Epithelial cell of proximal tubule (primary cell): ENCODE measurements around the gene SHQ1. TPM values are rescaled to one million over a fixed set of nuclear protein-coding genes. Genes with fewer than 3 reads are reported as not detected.

Experiments
- DNase-seq: peaks from one replicate; pipeline ENCODE4 v3.0.0-alpha.2; 2011; ENCODE audit warnings: low read depth
- H3K4me3 ChIP-seq: 2 replicates; pipeline ENCODE4 v1.5.1; 2011; ENCODE audit warnings: low read depth, mild to moderate bottlenecking, low read length
- total RNA-seq: library from RNA; depleted of rRNA; stranded (reverse); fragments of >200 nt; gene quantifications from 2 replicates; pipeline ENCODE4 v1.2.3, GENCODE V29; 2015
- TF ChIP-seq, protein P1 (sequence below): conservative IDR thresholded peaks from 2 replicates; pipeline ENCODE4 v1.5.1; 2012; ENCODE audit warnings: low read depth, mild to moderate bottlenecking, low read length

The SHQ1 gene
- total RNA-seq, 1 donor from 2014 or later, result 15.2 TPM

DNA sequence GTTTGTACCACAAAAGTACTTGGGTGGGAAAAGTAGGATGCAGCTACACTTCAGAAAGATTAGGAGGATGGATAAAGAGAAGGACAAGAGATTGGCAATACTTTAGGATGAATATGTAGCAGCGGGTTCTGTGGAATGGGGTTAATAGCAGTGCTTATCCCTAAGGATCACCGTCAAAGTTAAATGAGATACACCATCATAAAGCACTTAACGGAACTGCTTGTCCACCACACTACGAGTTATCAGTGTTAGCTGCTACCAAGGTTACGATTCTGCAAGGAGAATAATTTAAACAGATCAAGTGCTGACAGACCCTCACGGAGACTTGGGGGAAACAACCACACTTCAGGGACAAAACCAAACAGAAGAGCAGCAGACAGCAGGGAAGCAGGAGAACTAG, 963 bp downstream of the SHQ1 start:
- peak overlapping the region; percentile 91 for H3K4me3 ChIP-seq
- no peak for DNase-seq

DNA sequence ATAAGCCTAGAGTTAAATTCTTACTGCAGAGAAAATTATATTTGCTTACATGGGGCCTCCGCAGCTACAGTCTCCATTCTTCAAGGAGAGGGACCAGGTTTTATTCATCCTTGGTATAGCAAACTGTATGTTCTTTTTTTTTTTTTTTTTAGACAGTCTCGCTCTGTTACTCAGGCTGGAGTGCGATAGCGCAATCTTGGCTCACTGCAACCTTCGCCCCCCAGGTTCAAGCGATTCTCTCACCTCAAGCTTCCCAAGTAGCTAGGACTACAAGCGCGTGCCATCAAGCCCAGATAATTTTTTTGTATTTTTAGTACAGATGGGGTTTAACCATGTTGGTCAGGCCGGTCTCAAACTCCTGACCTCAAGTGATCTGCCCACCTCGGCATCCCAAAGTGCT, 2.1 kb downstream of the SHQ1 start:
- H3K4me3 ChIP-seq, result no peak overlapping the region
- TF ChIP-seq, protein P1, sequence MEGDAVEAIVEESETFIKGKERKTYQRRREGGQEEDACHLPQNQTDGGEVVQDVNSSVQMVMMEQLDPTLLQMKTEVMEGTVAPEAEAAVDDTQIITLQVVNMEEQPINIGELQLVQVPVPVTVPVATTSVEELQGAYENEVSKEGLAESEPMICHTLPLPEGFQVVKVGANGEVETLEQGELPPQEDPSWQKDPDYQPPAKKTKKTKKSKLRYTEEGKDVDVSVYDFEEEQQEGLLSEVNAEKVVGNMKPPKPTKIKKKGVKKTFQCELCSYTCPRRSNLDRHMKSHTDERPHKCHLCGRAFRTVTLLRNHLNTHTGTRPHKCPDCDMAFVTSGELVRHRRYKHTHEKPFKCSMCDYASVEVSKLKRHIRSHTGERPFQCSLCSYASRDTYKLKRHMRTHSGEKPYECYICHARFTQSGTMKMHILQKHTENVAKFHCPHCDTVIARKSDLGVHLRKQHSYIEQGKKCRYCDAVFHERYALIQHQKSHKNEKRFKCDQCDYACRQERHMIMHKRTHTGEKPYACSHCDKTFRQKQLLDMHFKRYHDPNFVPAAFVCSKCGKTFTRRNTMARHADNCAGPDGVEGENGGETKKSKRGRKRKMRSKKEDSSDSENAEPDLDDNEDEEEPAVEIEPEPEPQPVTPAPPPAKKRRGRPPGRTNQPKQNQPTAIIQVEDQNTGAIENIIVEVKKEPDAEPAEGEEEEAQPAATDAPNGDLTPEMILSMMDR, result no peak
- no peak for DNase-seq

More for the DNA sequence above, 963 bp downstream of the SHQ1 start:
- TF ChIP-seq, protein P1, result no peak

DNA sequence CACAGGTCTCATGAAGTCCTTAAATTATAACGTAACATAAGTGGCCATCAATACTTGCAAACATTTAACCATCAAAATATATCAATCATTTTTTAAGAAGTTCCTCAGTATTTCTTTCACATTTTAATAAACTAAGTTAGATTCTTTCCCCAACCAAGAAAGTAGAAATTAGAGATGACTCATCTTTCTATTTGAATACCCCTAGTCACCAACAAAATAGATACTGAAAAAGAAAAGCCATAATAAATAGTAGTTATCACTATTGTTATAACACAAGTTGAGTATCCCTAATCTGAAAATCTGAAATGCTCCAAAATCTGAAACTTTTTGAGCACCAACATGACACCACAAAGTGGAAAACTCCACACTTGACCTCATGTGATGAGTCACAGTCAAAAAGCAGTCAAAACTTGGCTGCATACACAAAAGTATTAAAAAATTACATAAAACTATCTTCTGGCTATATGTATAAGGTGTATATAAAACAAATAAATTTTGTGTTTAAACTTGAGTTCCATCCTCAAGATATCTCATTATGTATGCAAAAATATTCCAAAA, 3.7 kb downstream of the SHQ1 start:
- DNase-seq, result no peak
- no peak overlapping the region for H3K4me3 ChIP-seq
- TF ChIP-seq, protein P1, result no peak

DNA sequence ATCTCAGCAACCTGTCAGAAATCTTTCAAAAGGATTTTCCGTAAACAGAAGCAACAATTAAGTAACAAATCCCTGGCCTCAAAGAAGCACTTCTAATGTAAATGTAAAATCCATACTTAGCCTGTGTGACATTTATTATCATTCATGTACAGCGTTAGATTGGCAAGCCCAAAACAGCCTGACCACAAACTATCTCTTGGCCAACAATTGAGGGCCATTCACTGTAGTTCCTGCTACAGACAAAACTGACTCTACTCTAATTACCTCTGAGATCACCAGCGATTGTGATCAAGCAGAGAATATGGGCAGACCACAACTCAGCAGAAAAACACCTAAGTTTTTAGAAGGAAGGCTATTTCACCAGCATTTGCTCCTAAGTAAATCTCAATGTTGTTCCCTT, 9.2 kb downstream of the SHQ1 start:
- TF ChIP-seq, protein P1, result no peak
- no peak overlapping the region for H3K4me3 ChIP-seq
- no peak for DNase-seq

DNA sequence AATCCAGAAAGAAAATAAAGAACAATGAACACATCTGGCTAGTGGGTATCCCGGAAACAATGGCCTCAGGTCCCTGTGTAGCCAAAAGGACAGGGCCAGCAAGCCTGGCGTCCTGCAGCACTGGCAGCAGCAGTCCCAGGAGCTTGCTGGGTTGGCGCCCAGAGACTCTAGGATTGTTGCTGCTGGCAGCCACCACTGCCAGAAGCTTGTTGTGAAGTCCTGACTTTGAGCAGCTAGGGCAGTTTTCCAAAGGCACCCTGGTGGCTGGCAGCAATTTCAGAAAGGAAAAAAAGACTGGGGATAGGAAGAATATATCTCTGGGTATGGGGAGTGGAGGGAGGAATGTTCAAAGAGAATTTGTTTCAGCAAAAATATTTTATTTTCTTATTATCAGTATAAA, 11.3 kb downstream of the SHQ1 start:
- no peak for DNase-seq

DNA sequence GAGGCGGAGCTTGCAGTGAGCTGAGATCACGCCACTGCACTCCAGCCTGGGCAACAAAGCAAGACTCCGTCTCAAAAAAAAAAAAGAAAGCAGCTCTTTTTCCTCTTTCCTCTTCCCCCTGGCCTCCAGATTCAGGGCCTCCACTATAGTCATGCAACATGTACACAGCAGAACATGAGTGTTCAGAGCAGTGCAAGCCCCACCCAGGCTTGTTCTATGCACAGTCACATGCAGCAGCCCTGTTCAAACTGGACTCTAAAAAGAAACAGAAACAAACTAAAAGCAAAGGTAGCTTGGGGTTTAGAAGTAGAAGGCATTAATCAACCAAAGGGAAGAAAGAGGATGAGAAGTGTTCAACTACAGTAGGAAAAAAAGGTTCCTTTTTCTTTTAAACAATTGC, 11.8 kb downstream of the SHQ1 start:
- no peak overlapping the region for H3K4me3 ChIP-seq
- TF ChIP-seq, protein P1, result no peak
- no peak for DNase-seq

More for the DNA sequence above, 11.3 kb downstream of the SHQ1 start:
- TF ChIP-seq, protein P1, result no peak
- H3K4me3 ChIP-seq, result no peak overlapping the region

DNA sequence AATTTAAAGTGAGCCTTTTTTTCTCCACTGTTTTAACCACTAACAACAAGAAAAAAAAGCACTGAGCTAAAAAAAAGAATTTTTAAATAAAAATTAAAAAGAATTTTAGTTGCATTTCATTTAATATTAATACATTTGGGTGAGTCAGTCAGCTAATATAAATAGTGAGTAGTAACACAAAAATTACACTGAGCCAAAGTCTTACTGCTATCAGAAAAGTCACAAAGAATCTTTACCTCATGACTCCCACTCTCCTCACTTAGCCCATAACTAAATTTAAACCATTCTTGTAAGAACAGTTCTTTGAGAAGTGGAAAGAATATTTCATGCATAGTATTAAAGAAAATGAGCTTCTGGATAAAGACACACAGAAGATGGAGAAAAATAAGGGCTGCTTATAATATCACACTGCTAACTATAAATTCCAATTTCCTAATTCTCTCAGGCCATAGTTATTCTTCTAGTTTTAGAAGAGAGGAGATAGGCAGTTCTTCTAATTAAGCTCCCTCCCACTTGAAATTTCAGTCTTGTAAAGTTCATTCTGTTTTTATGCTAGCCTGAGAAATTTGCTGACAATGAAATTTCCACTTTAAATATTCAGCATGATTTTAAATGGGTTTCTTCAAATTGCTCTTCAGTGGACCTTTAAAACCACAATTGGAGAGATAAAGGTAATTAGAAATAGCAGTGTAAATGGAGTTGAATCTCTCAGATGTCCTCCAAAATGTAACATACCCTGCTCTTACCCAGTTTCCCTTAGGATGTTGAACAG, 17.6 kb downstream of the SHQ1 start:
- no peak for DNase-seq
- H3K4me3 ChIP-seq, result no peak overlapping the region
- TF ChIP-seq, protein P1, result no peak
